Measurements from ENCODE around the gene NIM1K.

- TF ChIP-seq, protein P1, sequence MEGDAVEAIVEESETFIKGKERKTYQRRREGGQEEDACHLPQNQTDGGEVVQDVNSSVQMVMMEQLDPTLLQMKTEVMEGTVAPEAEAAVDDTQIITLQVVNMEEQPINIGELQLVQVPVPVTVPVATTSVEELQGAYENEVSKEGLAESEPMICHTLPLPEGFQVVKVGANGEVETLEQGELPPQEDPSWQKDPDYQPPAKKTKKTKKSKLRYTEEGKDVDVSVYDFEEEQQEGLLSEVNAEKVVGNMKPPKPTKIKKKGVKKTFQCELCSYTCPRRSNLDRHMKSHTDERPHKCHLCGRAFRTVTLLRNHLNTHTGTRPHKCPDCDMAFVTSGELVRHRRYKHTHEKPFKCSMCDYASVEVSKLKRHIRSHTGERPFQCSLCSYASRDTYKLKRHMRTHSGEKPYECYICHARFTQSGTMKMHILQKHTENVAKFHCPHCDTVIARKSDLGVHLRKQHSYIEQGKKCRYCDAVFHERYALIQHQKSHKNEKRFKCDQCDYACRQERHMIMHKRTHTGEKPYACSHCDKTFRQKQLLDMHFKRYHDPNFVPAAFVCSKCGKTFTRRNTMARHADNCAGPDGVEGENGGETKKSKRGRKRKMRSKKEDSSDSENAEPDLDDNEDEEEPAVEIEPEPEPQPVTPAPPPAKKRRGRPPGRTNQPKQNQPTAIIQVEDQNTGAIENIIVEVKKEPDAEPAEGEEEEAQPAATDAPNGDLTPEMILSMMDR (IDR thresholded peaks at IDR 0.05 in 4 of 5, conservative IDR thresholded peaks at IDR 0.05 in 1 of 5) = no peak
- no peak for TF ChIP-seq POLR2A (IDR thresholded peaks at IDR 0.05)
These were observed 90.0 kb downstream of the NIM1K start for GRCh38 chr5:43281840-43282658.

All from gastrocnemius medialis (tissue), 4 donors.